ENCODE data around the gene FBXW9.
A peak's percentile ranks its signal among the peaks of the same experiment; 100 is the strongest.
"Not testable (repeated sequence)": the region's sequence is repeated elsewhere in the genome, so short reads cannot be mapped to it uniquely, and the experiment has no call there.

FBXW9 gene

GRCh38 chr19:12652219-12652618 lies 44.2 kb downstream of the FBXW9 start:
- DNase-seq (ENCODE audit: low read depth) = no peak

- DNase-seq (ENCODE audit: low read depth) = no peak
Measured at GRCh38 chr19:12649941-12650340, 46.5 kb downstream of the FBXW9 start.

GRCh38 chr19:12648088-12648487 lies 48.3 kb downstream of the FBXW9 start:
- no peak for DNase-seq (ENCODE audit: low read depth)

GRCh38 chr19:12647490-12648071 lies 48.9 kb downstream of the FBXW9 start:
- DNase-seq (ENCODE audit: low read depth) = no peak

GRCh38 chr19:12647047-12647446 lies 49.4 kb downstream of the FBXW9 start:
- DNase-seq (ENCODE audit: low read depth) = no peak

- no peak for DNase-seq (ENCODE audit: low read depth)
Measured at GRCh38 chr19:12646551-12646950, 49.9 kb downstream of the FBXW9 start.

- not testable (repeated sequence) for DNase-seq (ENCODE audit: low read depth)
Measured at GRCh38 chr19:12643716-12644115, 52.7 kb downstream of the FBXW9 start.

- no peak for DNase-seq (ENCODE audit: low read depth)
Measured at GRCh38 chr19:12642506-12642905, 53.9 kb downstream of the FBXW9 start.

- DNase-seq (ENCODE audit: low read depth) = no peak
Measured at GRCh38 chr19:12641456-12641855, 55.0 kb downstream of the FBXW9 start.

GRCh38 chr19:12639901-12640613 lies 56.4 kb downstream of the FBXW9 start:
- DNase-seq (ENCODE audit: low read depth) = peak; percentile 51
